HG03108 (cell line): ENCODE data around the gene CLDND2.

Experiments
- ATAC-seq: cut with Tn5 transposase; IDR thresholded peaks from one replicate; pipeline ENCODE4 v1.9.1; 2021; ENCODE audit warnings: moderate library complexity; ENCODE audit not compliant: unreplicated experiment

The CLDND2 gene

GRCh38 chr19:51386882-51387520 is 18.2 kb upstream of the CLDND2 start:
- ATAC-seq, result no peak

- ATAC-seq, result no peak
Observed at GRCh38 chr19:51382004-51382403, 13.2 kb upstream of the CLDND2 start.

- no peak for ATAC-seq
Observed at GRCh38 chr19:51380379-51380778, 11.6 kb upstream of the CLDND2 start.

- ATAC-seq, result no peak
Observed at GRCh38 chr19:51377422-51377821, 8.6 kb upstream of the CLDND2 start.

- ATAC-seq, result no peak
Observed at GRCh38 chr19:51375504-51376221, 6.9 kb upstream of the CLDND2 start.

- no peak for ATAC-seq
Observed at GRCh38 chr19:51372649-51373504, 4.1 kb upstream of the CLDND2 start, which contains the start of gene NKG7. TSS of gene NKG7 (minus strand) at chr19:51372654. CDS start at chr19:51372535, 119 bp downstream.

GRCh38 chr19:51372021-51372648 is 3.3 kb upstream of the CLDND2 start:
- no peak for ATAC-seq

GRCh38 chr19:51371186-51371690 is 2.4 kb upstream of the CLDND2 start:
- no peak for ATAC-seq

- ATAC-seq, result no peak
Observed at GRCh38 chr19:51370230-51370629, 1.4 kb upstream of the CLDND2 start.

- ATAC-seq, result peak; percentile 70
Observed at GRCh38 chr19:51367565-51368365, 1.0 kb downstream of the CLDND2 start.

- ATAC-seq, result peak; percentile 4
Observed at GRCh38 chr19:51367255-51367564, 1.6 kb downstream of the CLDND2 start.

GRCh38 chr19:51366389-51367254 is 2.2 kb downstream of the CLDND2 start:
- ATAC-seq, result peak; percentile 38

GRCh38 chr19:51365965-51366388 is 2.8 kb downstream of the CLDND2 start, which contains the start of gene ETFB:
TSS of gene ETFB (minus strand) at chr19:51366388. CDS start at chr19:51366326, 62 bp downstream.
- no peak for ATAC-seq

- no peak for ATAC-seq
Observed at GRCh38 chr19:51365211-51365964, 3.4 kb downstream of the CLDND2 start.

GRCh38 chr19:51364200-51365106 is 4.3 kb downstream of the CLDND2 start:
- ATAC-seq, result no peak

GRCh38 chr19:51361239-51361638 is 7.6 kb downstream of the CLDND2 start:
- no peak for ATAC-seq

- no peak for ATAC-seq
Observed at GRCh38 chr19:51359294-51359693, 9.5 kb downstream of the CLDND2 start.
